Right cardiac atrium (tissue), 5 donors: ENCODE results near the gene ADAMTS17. TPM values are rescaled to one million over a fixed set of nuclear protein-coding genes. Genes with fewer than 3 reads are reported as not detected.
A peak's percentile ranks its signal among the peaks of the same experiment; 100 is the strongest.

Experiments
- ATAC-seq, 2 donors: fragments of 200-7000 bp; cut with Tn5 transposase; one replicate each; pipeline versions ENCODE4 v1.8.0 to v1.9.1; 2020; ENCODE audit warnings: moderate library complexity in 2 of 2, mild to moderate bottlenecking in 1 of 2
- DNase-seq, 3 donors: peaks; one replicate each; pipeline ENCODE4 v3.0.0-alpha.2; 2020
- H3K27ac ChIP-seq: one replicate; pipeline ENCODE4 v1.5.1; 2013; ENCODE audit warnings: mild to moderate bottlenecking, low read length, control low read depth, moderate library complexity
- H3K27me3 ChIP-seq: one replicate; pipeline ENCODE4 v1.6.1; 2013; ENCODE audit not compliant: control insufficient read depth, insufficient read depth
- H3K4me1 ChIP-seq: one replicate; pipeline ENCODE4 v1.6.1; 2013; ENCODE audit warnings: low read length; ENCODE audit not compliant: control insufficient read depth, insufficient read depth
- H3K4me3 ChIP-seq: one replicate; pipeline ENCODE4 v1.5.1; 2013; ENCODE audit warnings: low read length, control low read depth
- H3K9me3 ChIP-seq: one replicate; pipeline ENCODE4 v1.6.1; 2013; ENCODE audit warnings: low read length; ENCODE audit not compliant: control insufficient read depth
- WGBS: extraction: QIAGEN DNeasy Blood & Tissue Kit; methylation state at CpG from one replicate; pipeline ENCODE4 v1.1.7; 2013; 5-methylcytosine and 5-hydroxymethylcytosine counted together
- intact Hi-C, 4 donors: fragments of 100-400 bp; cut with DNase I; formaldehyde crosslinking; loops; one replicate each; pipeline versions ENCODE4 v1.11.0 to v1.14.0; 2022 to 2023
- polyA plus RNA-seq: library from polyadenylated mRNA; stranded (reverse); fragments of 200-250 nt; gene quantifications from one replicate; pipeline ENCODE4 v1.2.3, GENCODE V29; 2013
- total RNA-seq, 4 donors: library from RNA; stranded (reverse); fragmentation: NEBNext Ultra II Directional; extraction: Animal tissue kit (Norgen Biotek cat#: 25700); gene quantifications; one replicate each; pipeline ENCODE4 v1.2.1, GENCODE V29; 2021
- donor health status: healthy with polysubstance abuse.
- donor health status: DM: no; HTN: yes; CAD: no.
- donor health status: DM: no; HTN: no; CAD: no.
- donor health status: DM: no; HTN: yes; CAD: no; lungs with severe emphysema.
- donor health status: DM: yes; HTN: yes; CAD: no.

The ADAMTS17 gene
- total and polyA plus RNA-seq, 5 donors: 1.2 to 6.5 (median 2.6) TPM

GRCh38 chr15:100292010-100292409, 49.8 kb downstream of the ADAMTS17 start:
- Histone ChIP-seq H3K4me1 (no peaks in the 10 kb centered on the region), H3K27ac (no peak overlapping the region), H3K9me3 (no peaks in the 10 kb centered on the region), H3K27me3 (no peaks in the 10 kb centered on the region), H3K4me3 (no peak overlapping the region)
- no peak for ATAC-seq
- intact Hi-C loops: no loop called here
- WGBS: 96% methylated on average over 35 of the region's 35 CpGs
- no peak for DNase-seq

- no peak for ATAC-seq
- Histone ChIP-seq H3K9me3 (no peaks in the 10 kb centered on the region), H3K4me1 (no peaks in the 10 kb centered on the region), H3K27me3 (no peaks in the 10 kb centered on the region), H3K4me3 (no peak overlapping the region), H3K27ac (no peak overlapping the region)
- WGBS: 59% methylated on average over 2 of the region's 2 CpGs
- DNase-seq: no peak
- intact Hi-C loops: no loop called here
Measured at GRCh38 chr15:100291106-100291505, 50.7 kb downstream of the ADAMTS17 start.

GRCh38 chr15:100285641-100286295, 56.0 kb downstream of the ADAMTS17 start:
- peak in 1 of 2 donors; percentile 31 for ATAC-seq
- Histone ChIP-seq H3K27ac (no peak overlapping the region), H3K4me1 (peaks cover 2% of the 10 kb centered on the region), H3K9me3 (no peaks in the 10 kb centered on the region), H3K4me3 (no peak overlapping the region), H3K27me3 (no peaks in the 10 kb centered on the region)
- 95% methylated on average over 15 of the region's 15 CpGs for WGBS
- intact Hi-C loops: no loop called here
- no peak for DNase-seq

GRCh38 chr15:100284701-100285100, 57.1 kb downstream of the ADAMTS17 start:
- intact Hi-C loops: no loop called here
- peak; percentile 71 to 82 (median 81) for DNase-seq
- Histone ChIP-seq H3K27ac (no peak overlapping the region), H3K9me3 (no peaks in the 10 kb centered on the region), H3K4me3 (no peak overlapping the region), H3K27me3 (no peaks in the 10 kb centered on the region), H3K4me1 (peaks cover 3% of the 10 kb centered on the region)
- 40% methylated on average over 6 of the region's 6 CpGs for WGBS
- peak; percentile 46 to 71 for ATAC-seq

- Histone ChIP-seq H3K27me3 (no peaks in the 10 kb centered on the region), H3K4me1 (peaks cover 8% of the 10 kb centered on the region), H3K9me3 (no peaks in the 10 kb centered on the region), H3K27ac (no peak overlapping the region), H3K4me3 (no peak overlapping the region)
- ATAC-seq: no peak
- 81% methylated on average over 5 of the region's 5 CpGs for WGBS
- intact Hi-C loops: no loop called here
- DNase-seq: no peak
Measured at GRCh38 chr15:100284191-100284590, 57.6 kb downstream of the ADAMTS17 start.

GRCh38 chr15:100281096-100281917, 60.5 kb downstream of the ADAMTS17 start:
- Histone ChIP-seq H3K27ac (no peak overlapping the region), H3K4me1 (peaks cover 8% of the 10 kb centered on the region), H3K27me3 (no peaks in the 10 kb centered on the region), H3K9me3 (no peaks in the 10 kb centered on the region), H3K4me3 (no peak overlapping the region)
- no peak for DNase-seq
- ATAC-seq: no peak
- intact Hi-C loops: no loop called here
- WGBS: 97% methylated on average over 30 of the region's 30 CpGs

- ATAC-seq: no peak
Measured at GRCh38 chr15:100279849-100280248, 61.9 kb downstream of the ADAMTS17 start.

GRCh38 chr15:100279446-100279845, 62.3 kb downstream of the ADAMTS17 start:
- peak; percentile 27 to 51 for ATAC-seq
- H3K27me3 ChIP-seq: no peaks in the 10 kb centered on the region
- peaks cover 7% of the 10 kb centered on the region for H3K4me1 ChIP-seq
- 75% methylated on average over 7 of the region's 7 CpGs for WGBS
- no peak overlapping the region for H3K27ac ChIP-seq
- intact Hi-C loops: no loop called here
- DNase-seq: no peak
- no peak overlapping the region for H3K4me3 ChIP-seq
- H3K9me3 ChIP-seq: no peaks in the 10 kb centered on the region

More at GRCh38 chr15:100279849-100280248, 61.9 kb downstream of the ADAMTS17 start:
- DNase-seq: no peak
- Histone ChIP-seq H3K9me3 (no peaks in the 10 kb centered on the region), H3K27ac (no peak overlapping the region), H3K27me3 (no peaks in the 10 kb centered on the region), H3K4me3 (no peak overlapping the region), H3K4me1 (peaks cover 8% of the 10 kb centered on the region)
- WGBS: 56% methylated on average over 2 of the region's 2 CpGs
- intact Hi-C loops: no loop called here

GRCh38 chr15:100278596-100279380, 63.0 kb downstream of the ADAMTS17 start:
- Histone ChIP-seq H3K27me3 (no peaks in the 10 kb centered on the region), H3K27ac (no peak overlapping the region), H3K4me1 (peaks cover 6% of the 10 kb centered on the region), H3K4me3 (no peak overlapping the region), H3K9me3 (no peaks in the 10 kb centered on the region)
- WGBS: 93% methylated on average over 14 of the region's 14 CpGs
- ATAC-seq (peak; percentile 7 to 16), DNase-seq (no peak)
- intact Hi-C loops: no loop called here

GRCh38 chr15:100277087-100277855, 64.5 kb downstream of the ADAMTS17 start:
- Histone ChIP-seq H3K27ac (no peak overlapping the region), H3K9me3 (no peaks in the 10 kb centered on the region), H3K27me3 (no peaks in the 10 kb centered on the region), H3K4me3 (no peak overlapping the region), H3K4me1 (peaks cover 6% of the 10 kb centered on the region)
- WGBS: 50% methylated on average over 17 of the region's 17 CpGs
- DNase-seq (no peak), ATAC-seq (peak in 1 of 2 donors; percentile 27)
- intact Hi-C loops: no loop called here
